HEK293 (cell line): Measurements from ENCODE around the gene MUCL3.

Source experiments
- CTCF ChIA-PET: fragments of 350-600 bp; formaldehyde crosslinking; extraction: SDS; loops from one replicate; lab custom pipeline; 2021; ENCODE audit warnings: antibody characterized with exemption; lab: Yijun Ruan, JAX
- POLR2A ChIA-PET: fragments of 300-600 bp; formaldehyde crosslinking; extraction: SDS; loops from one replicate; lab custom pipeline; 2020; ENCODE audit warnings: antibody characterized with exemption, inconsistent platforms; lab: Yijun Ruan, JAX
- H3K27ac ChIP-seq: fragments of 200-500 bp; sonication (Bioruptor generic); 2 replicates; pipeline ENCODE4 v1.5.1; 2014; ENCODE audit warnings: low read depth, low read length, control low read depth, inconsistent platforms; ENCODE audit errors: extremely low read depth
- H3K36me3 ChIP-seq, 2 experiments: fragments of 200-500 bp in 1 of 2; sonication (Bioruptor generic) in 1 of 2; 1 replicate in 1 of 2; 2 replicates in 1 of 2; pipeline ENCODE4 v1.5.1; 2014 to 2017; ENCODE audit warnings: inconsistent platforms in 2 of 2, low read length in 2 of 2; ENCODE audit not compliant: control insufficient read depth in 2 of 2, insufficient read depth in 1 of 2
- H3K4me1 ChIP-seq: fragments of 200-500 bp; sonication (Bioruptor generic); 2 replicates; pipeline ENCODE4 v1.5.1; 2014; ENCODE audit warnings: mild to moderate bottlenecking, low read length, inconsistent platforms; ENCODE audit not compliant: control insufficient read depth, insufficient read depth
- H3K4me3 ChIP-seq: 2 replicates; pipeline ENCODE4 v1.5.1; 2011; ENCODE audit warnings: low read depth, mild to moderate bottlenecking, control low read depth, low read length, moderate library complexity
- H3K9me3 ChIP-seq: fragments of 200-500 bp; sonication (Bioruptor generic); 2 replicates; pipeline ENCODE4 v1.5.1; 2014; ENCODE audit warnings: low read depth, low read length, inconsistent platforms; ENCODE audit not compliant: control insufficient read depth, insufficient read depth
- BCL11B ChIP-seq: fragments of 450-650 bp; formaldehyde crosslinking; IDR thresholded peaks from 2 replicates; pipeline ENCODE4 v1.5.1; 2016; ENCODE audit warnings: low read depth, missing biosample characterization, missing genetic modification characterization
- HOXA7 ChIP-seq: sonication (generic); formaldehyde crosslinking; IDR thresholded peaks from 2 replicates; pipeline ENCODE4 v1.8.1; 2022; ENCODE audit warnings: missing genetic modification reagents, borderline replicate concordance
- ZBTB1 ChIP-seq: fragments of 450-650 bp; formaldehyde crosslinking; IDR thresholded peaks from 2 replicates; pipeline ENCODE4 v1.5.1; 2016; ENCODE audit warnings: missing biosample characterization, missing genetic modification characterization
- ZBTB21 ChIP-seq: fragments of 450-650 bp; formaldehyde crosslinking; IDR thresholded peaks from 2 replicates; pipeline ENCODE4 v1.5.1; 2017; ENCODE audit warnings: missing biosample characterization, missing genetic modification characterization
- ZBTB44 ChIP-seq: fragments of 450-650 bp; IDR thresholded peaks from 2 replicates; pipeline ENCODE4 v1.5.1; 2018; ENCODE audit warnings: missing biosample characterization, mild to moderate bottlenecking, missing genetic modification characterization
- ZBTB8A ChIP-seq: fragments of 450-650 bp; formaldehyde crosslinking; IDR thresholded peaks from 2 replicates; pipeline ENCODE4 v1.5.1; 2016; ENCODE audit warnings: missing biosample characterization, missing genetic modification characterization
- ZNF112 ChIP-seq: fragments of 450-650 bp; formaldehyde crosslinking; IDR thresholded peaks from 2 replicates; pipeline ENCODE4 v1.5.0; 2017; ENCODE audit warnings: missing biosample characterization, missing genetic modification characterization
- ZNF146 ChIP-seq: fragments of 450-650 bp; formaldehyde crosslinking; IDR thresholded peaks from 2 replicates; pipeline ENCODE4 v1.5.1; 2016; ENCODE audit warnings: missing biosample characterization, missing genetic modification characterization
- ZNF175 ChIP-seq: fragments of 450-650 bp; formaldehyde crosslinking; IDR thresholded peaks from 2 replicates; pipeline ENCODE4 v1.5.1; 2016; ENCODE audit warnings: missing biosample characterization, missing genetic modification characterization
- ZNF184 ChIP-seq: fragments of 450-650 bp; IDR thresholded peaks from 2 replicates; pipeline ENCODE4 v1.5.1; 2018; ENCODE audit warnings: missing biosample characterization, mild to moderate bottlenecking, missing genetic modification characterization
- ZNF292 ChIP-seq: fragments of 450-650 bp; formaldehyde crosslinking; IDR thresholded peaks from 2 replicates; pipeline ENCODE4 v1.5.1; 2016; ENCODE audit warnings: low read depth, missing biosample characterization, missing genetic modification characterization, borderline replicate concordance
- ZNF350 ChIP-seq: fragments of 450-650 bp; formaldehyde crosslinking; IDR thresholded peaks from 2 replicates; pipeline ENCODE4 v1.5.0; 2017; ENCODE audit warnings: missing biosample characterization, mild to moderate bottlenecking, missing genetic modification characterization
- ZNF394 ChIP-seq: fragments of 450-650 bp; formaldehyde crosslinking; IDR thresholded peaks from 2 replicates; pipeline ENCODE4 v1.5.1; 2016; ENCODE audit warnings: missing biosample characterization, missing genetic modification characterization, mild to moderate bottlenecking, moderate library complexity, borderline replicate concordance
- ZNF398 ChIP-seq: fragments of 450-650 bp; formaldehyde crosslinking; IDR thresholded peaks from 2 replicates; pipeline ENCODE4 v1.5.1; 2017; ENCODE audit warnings: missing biosample characterization, missing genetic modification characterization
- ZNF473 ChIP-seq: fragments of 450-650 bp; formaldehyde crosslinking; IDR thresholded peaks from 2 replicates; pipeline ENCODE4 v1.5.1; 2017; ENCODE audit warnings: missing biosample characterization, missing genetic modification characterization
- ZNF501 ChIP-seq: fragments of 450-650 bp; formaldehyde crosslinking; IDR thresholded peaks from 2 replicates; pipeline ENCODE4 v1.5.1; 2016; ENCODE audit warnings: missing biosample characterization, missing genetic modification characterization
- ZNF521 ChIP-seq: fragments of 450-650 bp; formaldehyde crosslinking; IDR thresholded peaks from 2 replicates; pipeline ENCODE4 v1.5.1; 2017; ENCODE audit warnings: missing biosample characterization, mild to moderate bottlenecking, missing genetic modification characterization
- TF ChIP-seq, protein P1 (sequence below): fragments of 450-650 bp; formaldehyde crosslinking; IDR thresholded peaks from 2 replicates; pipeline ENCODE4 v1.5.1; 2016; ENCODE audit warnings: missing biosample characterization, missing genetic modification characterization, low read depth
- TF ChIP-seq, protein P2 (sequence below): fragments of 450-650 bp; formaldehyde crosslinking; IDR thresholded peaks from 2 replicates; pipeline ENCODE4 v1.5.1; 2016; ENCODE audit warnings: missing biosample characterization, missing genetic modification characterization
- TF ChIP-seq, protein P3 (sequence below): fragments of 450-650 bp; formaldehyde crosslinking; IDR thresholded peaks from 2 replicates; pipeline ENCODE4 v1.5.1; 2017; ENCODE audit warnings: missing biosample characterization, missing genetic modification characterization

MUCL3 gene

DNA sequence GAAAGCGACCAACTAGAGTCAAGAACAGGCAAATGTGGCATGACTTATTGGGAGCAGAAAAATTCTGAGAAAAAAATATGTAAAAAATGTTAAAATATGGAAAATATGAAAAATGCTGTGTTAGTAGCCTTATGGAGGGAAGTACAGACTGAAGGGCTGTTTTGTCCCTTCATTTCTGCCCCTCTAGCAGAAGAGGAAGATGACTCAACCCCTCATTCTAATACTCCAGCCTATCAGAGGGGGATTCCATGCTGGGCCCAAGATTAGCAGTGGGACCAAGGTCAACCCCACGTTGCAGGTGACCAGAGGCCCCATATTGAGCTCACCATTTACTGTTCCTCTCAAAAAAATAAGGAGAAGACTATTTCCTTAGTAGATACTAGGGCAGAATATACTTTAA, 51.1 kb downstream of the MUCL3 start:
- POLR2A ChIA-PET: no interaction called here

More for the DNA sequence above, 51.1 kb downstream of the MUCL3 start:
- no peak overlapping the region for H3K4me3 ChIP-seq
- TF ChIP-seq ZNF112 (tag by site-specific recombination) (no peak), HOXA7 (CRISPR knock-in tag) (no peak), ZNF146 (tag by site-specific recombination) (no peak), ZBTB1 (tag by site-specific recombination) (no peak), ZNF292 (tag by site-specific recombination) (no peak), ZBTB44 (tag by site-specific recombination) (no peak), BCL11B (tag by site-specific recombination) (no peak), ZBTB21 (no peak), ZNF398 (tag by site-specific recombination) (no peak), ZNF175 (tag by site-specific recombination) (no peak), ZNF184 (tag by site-specific recombination) (no peak), ZNF394 (tag by site-specific recombination) (no peak), ZNF350 (tag by site-specific recombination) (no peak), ZNF473 (tag by site-specific recombination) (no peak), ZNF521 (no peak), ZBTB8A (tag by site-specific recombination) (no peak), ZNF501 (tag by site-specific recombination) (no peak)
- TF ChIP-seq, protein P1, sequence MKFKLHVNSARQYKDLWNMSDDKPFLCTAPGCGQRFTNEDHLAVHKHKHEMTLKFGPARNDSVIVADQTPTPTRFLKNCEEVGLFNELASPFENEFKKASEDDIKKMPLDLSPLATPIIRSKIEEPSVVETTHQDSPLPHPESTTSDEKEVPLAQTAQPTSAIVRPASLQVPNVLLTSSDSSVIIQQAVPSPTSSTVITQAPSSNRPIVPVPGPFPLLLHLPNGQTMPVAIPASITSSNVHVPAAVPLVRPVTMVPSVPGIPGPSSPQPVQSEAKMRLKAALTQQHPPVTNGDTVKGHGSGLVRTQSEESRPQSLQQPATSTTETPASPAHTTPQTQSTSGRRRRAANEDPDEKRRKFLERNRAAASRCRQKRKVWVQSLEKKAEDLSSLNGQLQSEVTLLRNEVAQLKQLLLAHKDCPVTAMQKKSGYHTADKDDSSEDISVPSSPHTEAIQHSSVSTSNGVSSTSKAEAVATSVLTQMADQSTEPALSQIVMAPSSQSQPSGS (tag by site-specific recombination): no peak
- TF ChIP-seq, protein P2, sequence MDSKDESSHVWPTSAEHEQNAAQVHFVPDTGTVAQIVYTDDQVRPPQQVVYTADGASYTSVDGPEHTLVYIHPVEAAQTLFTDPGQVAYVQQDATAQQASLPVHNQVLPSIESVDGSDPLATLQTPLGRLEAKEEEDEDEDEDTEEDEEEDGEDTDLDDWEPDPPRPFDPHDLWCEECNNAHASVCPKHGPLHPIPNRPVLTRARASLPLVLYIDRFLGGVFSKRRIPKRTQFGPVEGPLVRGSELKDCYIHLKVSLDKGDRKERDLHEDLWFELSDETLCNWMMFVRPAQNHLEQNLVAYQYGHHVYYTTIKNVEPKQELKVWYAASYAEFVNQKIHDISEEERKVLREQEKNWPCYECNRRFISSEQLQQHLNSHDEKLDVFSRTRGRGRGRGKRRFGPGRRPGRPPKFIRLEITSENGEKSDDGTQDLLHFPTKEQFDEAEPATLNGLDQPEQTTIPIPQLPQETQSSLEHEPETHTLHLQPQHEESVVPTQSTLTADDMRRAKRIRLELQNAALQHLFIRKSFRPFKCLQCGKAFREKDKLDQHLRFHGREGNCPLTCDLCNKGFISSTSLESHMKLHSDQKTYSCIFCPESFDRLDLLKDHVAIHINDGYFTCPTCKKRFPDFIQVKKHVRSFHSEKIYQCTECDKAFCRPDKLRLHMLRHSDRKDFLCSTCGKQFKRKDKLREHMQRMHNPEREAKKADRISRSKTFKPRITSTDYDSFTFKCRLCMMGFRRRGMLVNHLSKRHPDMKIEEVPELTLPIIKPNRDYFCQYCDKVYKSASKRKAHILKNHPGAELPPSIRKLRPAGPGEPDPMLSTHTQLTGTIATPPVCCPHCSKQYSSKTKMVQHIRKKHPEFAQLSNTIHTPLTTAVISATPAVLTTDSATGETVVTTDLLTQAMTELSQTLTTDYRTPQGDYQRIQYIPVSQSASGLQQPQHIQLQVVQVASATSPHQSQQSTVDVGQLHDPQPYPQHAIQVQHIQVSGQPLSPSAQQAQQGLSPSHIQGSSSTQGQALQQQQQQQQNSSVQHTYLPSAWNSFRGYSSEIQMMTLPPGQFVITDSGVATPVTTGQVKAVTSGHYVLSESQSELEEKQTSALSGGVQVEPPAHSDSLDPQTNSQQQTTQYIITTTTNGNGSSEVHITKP (tag by site-specific recombination): no peak
- TF ChIP-seq, protein P3, sequence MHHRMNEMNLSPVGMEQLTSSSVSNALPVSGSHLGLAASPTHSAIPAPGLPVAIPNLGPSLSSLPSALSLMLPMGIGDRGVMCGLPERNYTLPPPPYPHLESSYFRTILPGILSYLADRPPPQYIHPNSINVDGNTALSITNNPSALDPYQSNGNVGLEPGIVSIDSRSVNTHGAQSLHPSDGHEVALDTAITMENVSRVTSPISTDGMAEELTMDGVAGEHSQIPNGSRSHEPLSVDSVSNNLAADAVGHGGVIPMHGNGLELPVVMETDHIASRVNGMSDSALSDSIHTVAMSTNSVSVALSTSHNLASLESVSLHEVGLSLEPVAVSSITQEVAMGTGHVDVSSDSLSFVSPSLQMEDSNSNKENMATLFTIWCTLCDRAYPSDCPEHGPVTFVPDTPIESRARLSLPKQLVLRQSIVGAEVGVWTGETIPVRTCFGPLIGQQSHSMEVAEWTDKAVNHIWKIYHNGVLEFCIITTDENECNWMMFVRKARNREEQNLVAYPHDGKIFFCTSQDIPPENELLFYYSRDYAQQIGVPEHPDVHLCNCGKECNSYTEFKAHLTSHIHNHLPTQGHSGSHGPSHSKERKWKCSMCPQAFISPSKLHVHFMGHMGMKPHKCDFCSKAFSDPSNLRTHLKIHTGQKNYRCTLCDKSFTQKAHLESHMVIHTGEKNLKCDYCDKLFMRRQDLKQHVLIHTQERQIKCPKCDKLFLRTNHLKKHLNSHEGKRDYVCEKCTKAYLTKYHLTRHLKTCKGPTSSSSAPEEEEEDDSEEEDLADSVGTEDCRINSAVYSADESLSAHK (tag by site-specific recombination): no peak
- CTCF ChIA-PET: interaction anchor here (0.5 to 0.6 kb wide), 3 partner anchors 66 to 453 kb away, joined by 3 to 5 read pairs (median 3); no protein-coding TSS in a partner anchor
- no peaks in the 10 kb centered on the region for H3K36me3 ChIP-seq
- H3K9me3 ChIP-seq: no peaks in the 10 kb centered on the region
- H3K4me1 ChIP-seq: 0 out of 2 replicates have a peak, but pooled peaks cover 7% of the 10 kb centered on the region
- no peak overlapping the region for H3K27ac ChIP-seq
